ENCODE results near the gene SERTAD2.

GRCh38 chr2:64599469-64599868 is 54.2 kb downstream of the SERTAD2 start:
- TF ChIP-seq CTCF (IDR thresholded peaks at IDR 0.05) (no peak), POLR2A (IDR thresholded peaks at IDR 0.05) (no peak)
